DND-41 (cell line): ENCODE data around the gene LAD1.

Source experiments
- ATAC-seq: fragments of 200-7000 bp; cut with Tn5 transposase; 3 replicates; pipeline ENCODE4 v1.9.1; 2021; ENCODE audit warnings: low read depth; ENCODE audit not compliant: insufficient read depth
- DNase-seq: peaks from one replicate; pipeline ENCODE4 v3.0.0-alpha.2; 2020
- H2AFZ ChIP-seq: 2 replicates; pipeline ENCODE4 v1.6.0; 2012; ENCODE audit warnings: low read depth, low read length
- H3K27ac ChIP-seq: 2 replicates; pipeline ENCODE4 v1.5.1; 2012; ENCODE audit warnings: low read length, inconsistent platforms
- H3K27me3 ChIP-seq: fragments of 200-600 bp; sonication (generic); 2 replicates; pipeline ENCODE4 v1.6.0; 2012; ENCODE audit warnings: low read length, mild to moderate bottlenecking, inconsistent platforms; ENCODE audit not compliant: insufficient read depth, poor library complexity
- H3K36me3 ChIP-seq: 2 replicates; pipeline ENCODE4 v1.5.1; 2012; ENCODE audit warnings: low read length, inconsistent platforms; ENCODE audit not compliant: insufficient read depth
- H3K4me1 ChIP-seq: 2 replicates; pipeline ENCODE4 v1.5.1; 2012; ENCODE audit warnings: mild to moderate bottlenecking, low read length; ENCODE audit not compliant: insufficient read depth
- H3K4me2 ChIP-seq: 2 replicates; pipeline ENCODE4 v1.6.0; 2012; ENCODE audit warnings: mild to moderate bottlenecking, moderate library complexity, low read length, inconsistent platforms; ENCODE audit not compliant: insufficient read depth
- H3K4me3 ChIP-seq, 2 experiments: fragments of 200-600 bp in 1 of 2; shearing (Covaris generic) in 1 of 2; 2 replicates each; pipeline ENCODE4 v1.5.1; 2012 to 2016; ENCODE audit warnings: inconsistent platforms in 2 of 2, low read length in 2 of 2, mild to moderate bottlenecking in 2 of 2, low read depth in 1 of 2, moderate library complexity in 1 of 2
- H3K79me2 ChIP-seq: 2 replicates; pipeline ENCODE4 v1.6.0; 2012; ENCODE audit warnings: low read length, inconsistent platforms; ENCODE audit not compliant: insufficient read depth
- H3K9ac ChIP-seq: 2 replicates; pipeline ENCODE4 v1.6.0; 2012; ENCODE audit warnings: low read depth, mild to moderate bottlenecking, inconsistent platforms, low read length, moderate library complexity
- H3K9me3 ChIP-seq: 2 replicates; pipeline ENCODE4 v1.5.1; 2012; ENCODE audit warnings: low read length, moderate library complexity, mild to moderate bottlenecking, inconsistent platforms; ENCODE audit not compliant: insufficient read depth, severe bottlenecking
- H4K20me1 ChIP-seq: 2 replicates; pipeline ENCODE4 v1.6.0; 2012; ENCODE audit warnings: low read length; ENCODE audit not compliant: insufficient read depth
- EZH2 ChIP-seq: IDR thresholded peaks from 3 replicates; pipeline ENCODE4 v1.6.1; 2012; ENCODE audit warnings: borderline replicate concordance, low read depth, mild to moderate bottlenecking, moderate library complexity, low read length, inconsistent platforms; ENCODE audit not compliant: severe bottlenecking
- TF ChIP-seq, protein P1 (sequence below): IDR thresholded peaks from 2 replicates; pipeline ENCODE4 v1.5.1; 2012; ENCODE audit warnings: borderline replicate concordance, low read length, moderate library complexity, mild to moderate bottlenecking; ENCODE audit not compliant: poor library complexity, severe bottlenecking; ENCODE audit errors: extremely low read depth

The LAD1 gene

DNA sequence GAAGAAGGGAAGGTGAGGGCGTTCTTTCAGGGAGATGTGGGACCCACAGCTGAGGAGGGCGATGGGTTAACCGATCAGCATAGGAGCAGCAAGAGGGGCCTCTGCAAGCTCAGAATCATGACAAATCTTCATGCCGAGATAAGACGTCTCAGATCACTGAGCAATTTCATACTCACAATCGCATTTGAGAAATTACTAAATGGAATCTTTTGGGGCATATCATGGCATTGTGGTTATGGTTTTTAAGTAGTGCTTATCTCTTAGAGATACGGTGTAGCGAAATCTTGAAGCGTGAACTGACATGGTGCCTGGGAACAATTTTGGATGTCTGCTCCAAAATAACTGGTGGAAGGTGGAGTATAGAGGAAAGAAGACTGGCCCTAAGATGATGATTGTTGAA, 27.8 kb downstream of the LAD1 start:
- Histone ChIP-seq H3K9me3 (no peaks in the 10 kb centered on the region), H3K79me2 (no peaks in the 10 kb centered on the region), H3K4me1 (no peaks in the 10 kb centered on the region), H3K4me2 (no peak overlapping the region), H3K27me3 (peaks cover 38% of the 10 kb centered on the region), H2AFZ (no peak overlapping the region), H3K27ac (no peak overlapping the region), H3K9ac (no peak overlapping the region), H3K36me3 (no peaks in the 10 kb centered on the region), H3K4me3 (no peak overlapping the region), H4K20me1 (peaks cover 11% of the 10 kb centered on the region)
- ATAC-seq (no peak), DNase-seq (no peak)
- no peak for TF ChIP-seq EZH2
- TF ChIP-seq, protein P1, sequence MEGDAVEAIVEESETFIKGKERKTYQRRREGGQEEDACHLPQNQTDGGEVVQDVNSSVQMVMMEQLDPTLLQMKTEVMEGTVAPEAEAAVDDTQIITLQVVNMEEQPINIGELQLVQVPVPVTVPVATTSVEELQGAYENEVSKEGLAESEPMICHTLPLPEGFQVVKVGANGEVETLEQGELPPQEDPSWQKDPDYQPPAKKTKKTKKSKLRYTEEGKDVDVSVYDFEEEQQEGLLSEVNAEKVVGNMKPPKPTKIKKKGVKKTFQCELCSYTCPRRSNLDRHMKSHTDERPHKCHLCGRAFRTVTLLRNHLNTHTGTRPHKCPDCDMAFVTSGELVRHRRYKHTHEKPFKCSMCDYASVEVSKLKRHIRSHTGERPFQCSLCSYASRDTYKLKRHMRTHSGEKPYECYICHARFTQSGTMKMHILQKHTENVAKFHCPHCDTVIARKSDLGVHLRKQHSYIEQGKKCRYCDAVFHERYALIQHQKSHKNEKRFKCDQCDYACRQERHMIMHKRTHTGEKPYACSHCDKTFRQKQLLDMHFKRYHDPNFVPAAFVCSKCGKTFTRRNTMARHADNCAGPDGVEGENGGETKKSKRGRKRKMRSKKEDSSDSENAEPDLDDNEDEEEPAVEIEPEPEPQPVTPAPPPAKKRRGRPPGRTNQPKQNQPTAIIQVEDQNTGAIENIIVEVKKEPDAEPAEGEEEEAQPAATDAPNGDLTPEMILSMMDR = no peak

DNA sequence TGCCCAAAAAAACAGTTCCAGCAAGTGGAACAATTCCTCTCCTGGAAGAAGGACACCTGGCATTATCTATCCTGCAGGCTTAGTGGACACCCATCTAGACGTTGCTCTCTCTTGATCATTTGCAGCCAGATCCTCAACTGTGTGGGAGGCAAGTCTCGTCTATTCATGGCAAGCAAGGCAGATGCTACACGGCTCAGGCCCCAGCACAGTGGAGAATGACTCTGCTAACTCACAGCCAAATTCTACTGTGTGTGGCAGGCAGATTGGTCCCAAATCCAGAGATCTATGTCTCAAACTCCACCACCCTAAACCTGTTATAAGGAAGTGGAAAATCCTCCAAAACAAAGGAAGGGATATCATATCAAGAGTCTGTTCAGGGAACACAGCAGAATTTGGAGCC, 28.6 kb downstream of the LAD1 start:
- peaks cover 11% of the 10 kb centered on the region for H4K20me1 ChIP-seq
- ATAC-seq (no peak), DNase-seq (no peak)
- H3K4me2 ChIP-seq = no peak overlapping the region
- H3K79me2 ChIP-seq = no peaks in the 10 kb centered on the region
- no peak overlapping the region for H3K9ac ChIP-seq
- no peak overlapping the region for H2AFZ ChIP-seq
- H3K36me3 ChIP-seq = no peaks in the 10 kb centered on the region
- H3K4me3 ChIP-seq = no peak overlapping the region
- H3K9me3 ChIP-seq = no peaks in the 10 kb centered on the region
- TF ChIP-seq EZH2 = no peak
- TF ChIP-seq, protein P1 = no peak
- H3K27ac ChIP-seq = no peak overlapping the region
- peaks cover 30% of the 10 kb centered on the region for H3K27me3 ChIP-seq
- H3K4me1 ChIP-seq = no peaks in the 10 kb centered on the region

DNA sequence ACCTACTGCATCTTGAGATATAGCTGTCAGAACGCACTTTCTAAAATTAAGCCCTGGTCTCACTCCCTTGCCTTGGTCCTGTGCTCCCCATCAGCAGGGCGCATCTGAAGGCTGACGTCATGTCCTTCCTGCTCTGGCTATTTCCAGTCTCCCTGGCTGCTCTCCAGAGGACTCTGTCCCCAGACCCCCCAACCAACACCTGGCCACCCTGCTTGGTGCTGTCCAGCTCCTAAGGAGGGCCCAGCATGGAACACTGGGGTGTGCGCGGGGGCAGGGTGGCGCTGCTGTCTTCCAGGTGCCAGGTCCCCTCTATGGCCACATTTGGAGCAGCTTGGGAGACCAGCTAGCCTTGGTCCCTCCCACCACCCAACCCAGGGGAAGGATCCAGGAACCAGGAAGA, 29.9 kb downstream of the LAD1 start:
- Histone ChIP-seq H3K79me2 (no peaks in the 10 kb centered on the region), H3K9me3 (no peaks in the 10 kb centered on the region), H3K4me1 (no peaks in the 10 kb centered on the region), H2AFZ (no peak overlapping the region), H3K4me3 (no peak overlapping the region), H3K4me2 (no peak overlapping the region), H3K36me3 (no peaks in the 10 kb centered on the region), H4K20me1 (peaks cover 6% of the 10 kb centered on the region), H3K27ac (no peak overlapping the region), H3K9ac (no peak overlapping the region), H3K27me3 (peaks cover 18% of the 10 kb centered on the region)
- TF ChIP-seq EZH2 = no peak
- TF ChIP-seq, protein P1 = no peak
- ATAC-seq = no peak
- no peak for DNase-seq

DNA sequence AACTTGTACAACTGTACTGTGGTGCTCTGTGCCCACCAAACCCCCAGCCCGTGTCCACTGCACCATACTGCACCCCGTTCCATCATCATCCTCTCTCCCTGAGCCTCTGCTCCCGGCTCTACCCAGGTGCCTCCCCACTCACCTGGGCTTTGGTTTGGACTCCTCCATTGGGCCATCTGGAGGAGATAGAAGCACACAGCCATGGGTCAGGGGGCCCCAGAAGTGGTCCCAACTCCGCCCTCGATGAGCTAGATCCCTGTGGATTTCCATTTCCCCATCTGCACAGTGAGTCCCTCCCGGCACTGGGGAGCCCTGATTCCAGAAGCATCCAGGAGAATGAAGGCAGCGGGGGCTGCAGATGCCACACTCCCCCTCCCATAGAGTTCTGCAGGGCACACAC, 32.4 kb downstream of the LAD1 start:
- peaks cover 10% of the 10 kb centered on the region for H3K27me3 ChIP-seq
- no peaks in the 10 kb centered on the region for H3K36me3 ChIP-seq
- TF ChIP-seq, protein P1 = no peak
- no peak for TF ChIP-seq EZH2
- DNase-seq (no peak), ATAC-seq (no peak)
- H3K9ac ChIP-seq = no peak overlapping the region
- no peaks in the 10 kb centered on the region for H3K9me3 ChIP-seq
- no peak overlapping the region for H3K4me2 ChIP-seq
- no peaks in the 10 kb centered on the region for H3K4me1 ChIP-seq
- H4K20me1 ChIP-seq = peaks cover 6% of the 10 kb centered on the region
- H2AFZ ChIP-seq = no peak overlapping the region
- no peak overlapping the region for H3K4me3 ChIP-seq
- no peaks in the 10 kb centered on the region for H3K79me2 ChIP-seq
- H3K27ac ChIP-seq = no peak overlapping the region
